Measurements from ENCODE around the gene NDUFV3.
"Not testable (repeated sequence)": the region's sequence is repeated elsewhere in the genome, so short reads cannot be mapped to it uniquely, and the experiment has no call there.

Gene NDUFV3

GRCh38 chr21:42892931-42893755 lies at the start of gene NDUFV3:
TSS of gene NDUFV3 (plus strand) at chr21:42893309. CDS start at chr21:42893334, 25 bp downstream.
- DNase-seq = peak; percentile 100

- no peak for DNase-seq
Observed at GRCh38 chr21:42844411-42845113, 48.5 kb upstream of the NDUFV3 start.

GRCh38 chr21:42845296-42845965 lies 47.7 kb upstream of the NDUFV3 start:
- DNase-seq = peak; percentile 50

- DNase-seq = no peak
Observed at GRCh38 chr21:42846221-42846620, 46.9 kb upstream of the NDUFV3 start.

- peak; percentile 41 for DNase-seq
Observed at GRCh38 chr21:42847051-42847707, 45.9 kb upstream of the NDUFV3 start.

GRCh38 chr21:42847726-42848125 lies 45.4 kb upstream of the NDUFV3 start:
- no peak for DNase-seq

- DNase-seq = not testable (repeated sequence)
Observed at GRCh38 chr21:42848144-42848931, 44.8 kb upstream of the NDUFV3 start.

- no peak for DNase-seq
Observed at GRCh38 chr21:42848932-42849758, 44.0 kb upstream of the NDUFV3 start.

- DNase-seq = no peak
Observed at GRCh38 chr21:42849759-42850412, 43.2 kb upstream of the NDUFV3 start.

GRCh38 chr21:42850463-42850862 lies 42.6 kb upstream of the NDUFV3 start:
- DNase-seq = no peak

- peak; percentile 72 for DNase-seq
Observed at GRCh38 chr21:42850866-42851391, 42.2 kb upstream of the NDUFV3 start.

- DNase-seq = no peak
Observed at GRCh38 chr21:42851812-42852665, 41.1 kb upstream of the NDUFV3 start.

GRCh38 chr21:42852925-42853570 lies 40.1 kb upstream of the NDUFV3 start:
- no peak for DNase-seq

- DNase-seq = no peak
Observed at GRCh38 chr21:42853621-42854020, 39.5 kb upstream of the NDUFV3 start.

GRCh38 chr21:42854246-42855010 lies 38.7 kb upstream of the NDUFV3 start:
- DNase-seq = no peak

- no peak for DNase-seq
Observed at GRCh38 chr21:42855171-42855936, 37.8 kb upstream of the NDUFV3 start.

GRCh38 chr21:42855937-42856335 lies 37.2 kb upstream of the NDUFV3 start:
- DNase-seq = no peak
